Muscle layer of duodenum (tissue), 2 donors: Measurements from ENCODE around the gene CCDC184.

Source experiments
- H3K27ac ChIP-seq: one replicate; pipeline ENCODE4 v1.7.0; 2013; ENCODE audit warnings: mild to moderate bottlenecking, low read length
- H3K27me3 ChIP-seq: one replicate; pipeline ENCODE4 v1.7.0; 2013; ENCODE audit warnings: low read depth, mild to moderate bottlenecking, control low read depth, low read length
- H3K36me3 ChIP-seq, 2 donors: one replicate each; pipeline ENCODE4 v1.7.0; 2013; ENCODE audit warnings: low read length in 2 of 2, control low read depth in 1 of 2, mild to moderate bottlenecking in 1 of 2; ENCODE audit not compliant: insufficient read depth in 2 of 2, control insufficient read depth in 1 of 2
- H3K4me1 ChIP-seq, 2 donors: one replicate each; pipeline ENCODE4 v1.7.0; 2013; ENCODE audit warnings: low read length in 2 of 2, mild to moderate bottlenecking in 2 of 2, control low read depth in 1 of 2, moderate library complexity in 1 of 2; ENCODE audit not compliant: insufficient read depth in 2 of 2, control insufficient read depth in 1 of 2
- H3K4me3 ChIP-seq, 2 donors: one replicate each; pipeline ENCODE4 v1.7.0; 2013; ENCODE audit warnings: low read length in 2 of 2, low read depth in 1 of 2, mild to moderate bottlenecking in 1 of 2
- H3K9me3 ChIP-seq, 2 donors: one replicate each; pipeline ENCODE4 v1.7.0; 2013; ENCODE audit warnings: low read length in 2 of 2, control low read depth in 1 of 2, mild to moderate bottlenecking in 1 of 2; ENCODE audit not compliant: control insufficient read depth in 1 of 2
- donor health status: healthy.

The CCDC184 gene

DNA sequence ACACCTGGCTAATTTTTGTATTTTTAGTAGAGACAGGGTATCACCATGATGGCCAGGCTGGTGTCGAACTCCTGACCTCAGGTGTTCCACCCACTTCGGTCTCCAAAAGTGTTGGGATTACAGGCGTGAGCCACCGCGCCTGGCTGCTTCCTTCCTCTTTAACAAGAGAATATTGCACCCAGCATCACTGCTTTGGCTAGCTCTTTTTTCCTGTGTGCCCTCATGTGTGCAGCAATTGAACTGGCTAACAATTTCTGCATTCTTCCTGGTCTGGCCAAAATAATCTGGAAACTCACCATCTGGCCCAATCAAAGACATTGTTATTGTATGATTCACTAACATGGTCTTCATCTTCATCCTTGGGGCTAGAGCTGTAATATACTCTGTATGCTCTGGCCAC, 23.4 kb upstream of the CCDC184 start:
- peaks cover 5 to 8% of the 10 kb centered on the region in 2 donors for H3K4me1 ChIP-seq
- H3K36me3 ChIP-seq, result no peaks in the 10 kb centered on the region
- no peak overlapping the region for H3K4me3 ChIP-seq
- no peak overlapping the region for H3K27ac ChIP-seq
- no peaks in the 10 kb centered on the region for H3K9me3 ChIP-seq
- H3K27me3 ChIP-seq, result no peaks in the 10 kb centered on the region

DNA sequence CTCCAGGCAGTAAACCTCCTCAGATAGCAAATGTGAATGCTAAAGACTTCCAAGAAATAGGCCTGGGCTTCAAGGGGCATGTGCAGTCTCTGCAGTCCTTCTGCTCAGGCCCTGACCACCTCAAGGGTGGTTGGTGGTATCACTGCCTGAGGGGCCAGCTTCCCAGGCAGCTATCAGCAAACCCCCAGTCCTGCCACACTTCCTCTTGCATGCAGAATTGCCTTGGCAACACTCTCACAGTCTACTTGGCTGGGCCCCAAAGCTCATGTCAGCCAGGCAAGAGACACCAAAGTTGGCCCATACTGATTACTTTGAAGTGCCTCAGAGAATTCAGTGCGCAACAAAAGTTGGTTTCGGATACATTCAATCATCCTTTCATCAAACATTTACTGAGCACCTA, 22.6 kb upstream of the CCDC184 start:
- H3K36me3 ChIP-seq, result no peaks in the 10 kb centered on the region
- no peak overlapping the region for H3K27ac ChIP-seq
- H3K4me1 ChIP-seq, result peaks cover 5 to 8% of the 10 kb centered on the region in 2 donors
- no peaks in the 10 kb centered on the region for H3K27me3 ChIP-seq
- H3K9me3 ChIP-seq, result no peaks in the 10 kb centered on the region
- no peak overlapping the region for H3K4me3 ChIP-seq

DNA sequence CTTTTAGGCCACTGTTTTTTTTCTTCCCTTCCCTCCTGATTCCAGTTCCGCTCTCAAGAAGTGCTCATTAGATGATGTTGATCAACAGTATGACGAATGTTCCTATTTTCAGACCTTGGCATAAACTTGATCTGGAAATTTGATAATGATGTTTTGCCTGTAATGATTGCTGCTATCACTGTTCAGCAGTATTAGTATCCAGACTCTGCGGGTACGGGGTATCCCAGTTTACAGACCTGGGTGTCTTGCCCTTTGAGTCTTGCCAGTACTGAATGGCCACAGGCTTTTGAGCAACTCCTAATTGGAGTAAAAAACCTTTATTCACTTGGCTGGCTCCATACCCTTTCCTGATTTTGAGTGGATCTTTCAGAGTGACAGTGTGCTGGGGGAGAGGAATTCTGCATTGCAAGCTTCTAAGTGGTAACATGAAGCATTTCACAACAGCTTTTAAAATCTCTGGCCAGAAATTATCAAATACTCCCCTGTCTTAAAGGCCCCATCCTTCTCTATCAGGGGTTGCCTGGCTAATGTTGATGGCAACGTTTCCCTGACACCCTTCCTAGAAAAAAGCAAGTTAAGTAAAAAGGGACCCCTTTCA, 20.2 kb upstream of the CCDC184 start:
- no peaks in the 10 kb centered on the region for H3K27me3 ChIP-seq
- H3K4me1 ChIP-seq, result no peaks in the 10 kb centered on the region
- no peak overlapping the region for H3K27ac ChIP-seq
- no peak overlapping the region for H3K4me3 ChIP-seq
- no peaks in the 10 kb centered on the region for H3K36me3 ChIP-seq
- no peaks in the 10 kb centered on the region for H3K9me3 ChIP-seq

DNA sequence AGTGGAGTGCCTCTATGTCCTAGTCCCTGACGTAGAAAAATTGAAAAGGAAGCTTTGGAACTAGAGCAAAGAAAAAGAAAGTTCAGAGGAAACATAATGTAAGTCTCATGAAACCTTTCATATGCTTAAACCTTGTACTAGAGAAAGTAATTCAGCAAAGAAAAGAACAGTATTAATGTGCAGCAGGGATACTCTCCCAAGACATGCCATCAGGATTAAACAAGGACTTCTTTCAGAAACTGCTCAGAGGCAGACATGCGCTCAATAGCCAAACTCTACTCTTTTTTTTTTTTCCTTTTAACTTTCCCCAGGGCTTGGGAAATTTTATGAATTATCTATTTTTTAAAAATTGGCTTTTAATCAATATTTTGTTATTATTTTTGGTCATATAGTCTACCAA, 19.0 kb upstream of the CCDC184 start:
- Histone ChIP-seq H3K27ac (no peak overlapping the region), H3K4me3 (no peak overlapping the region), H3K4me1 (no peaks in the 10 kb centered on the region), H3K36me3 (no peaks in the 10 kb centered on the region), H3K9me3 (no peaks in the 10 kb centered on the region), H3K27me3 (no peaks in the 10 kb centered on the region)

DNA sequence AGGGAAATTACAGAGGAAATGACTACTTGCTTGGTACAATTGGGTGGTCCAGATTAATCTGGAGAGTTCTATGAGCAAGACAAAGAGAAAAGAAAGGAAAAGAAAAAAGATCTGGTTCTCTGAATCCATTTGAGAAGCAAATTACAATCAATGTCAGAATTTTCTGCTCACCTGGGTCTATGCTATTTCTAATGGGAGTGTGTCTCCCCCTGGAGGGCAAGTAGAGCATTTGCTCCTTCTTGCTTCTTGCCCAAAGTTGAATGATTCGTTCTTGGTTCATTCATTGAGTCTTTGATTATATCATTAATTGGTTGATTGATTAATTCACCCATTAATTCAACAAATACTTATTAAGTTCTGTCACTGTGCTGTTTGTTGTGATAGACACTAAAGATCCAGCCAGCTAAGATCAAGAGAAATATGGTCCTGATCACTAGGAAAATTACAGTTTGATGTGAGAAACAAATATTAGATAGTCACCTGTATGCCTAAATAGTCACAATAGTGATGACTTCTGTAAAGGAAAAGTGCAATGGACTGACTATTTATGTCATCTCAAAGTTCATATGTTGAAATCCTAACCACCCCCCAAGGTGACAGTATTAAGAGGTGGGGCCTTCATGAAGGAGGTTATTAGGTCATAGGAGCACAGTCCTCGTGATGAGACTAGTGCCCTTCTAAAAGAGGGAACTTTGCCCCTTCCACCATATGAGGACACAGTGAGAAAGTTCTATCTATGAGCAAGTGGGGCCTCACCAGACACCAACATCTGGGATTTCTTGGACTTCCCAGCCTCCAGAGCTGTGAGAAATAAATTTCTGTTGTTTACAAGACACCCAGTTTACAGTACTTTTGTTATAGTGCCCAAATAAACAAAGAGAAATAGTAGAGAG, 18.1 kb upstream of the CCDC184 start:
- H3K27ac ChIP-seq, result no peak overlapping the region
- H3K36me3 ChIP-seq, result no peaks in the 10 kb centered on the region
- H3K9me3 ChIP-seq, result no peaks in the 10 kb centered on the region
- H3K4me1 ChIP-seq, result no peaks in the 10 kb centered on the region
- H3K27me3 ChIP-seq, result no peaks in the 10 kb centered on the region
- no peak overlapping the region for H3K4me3 ChIP-seq

DNA sequence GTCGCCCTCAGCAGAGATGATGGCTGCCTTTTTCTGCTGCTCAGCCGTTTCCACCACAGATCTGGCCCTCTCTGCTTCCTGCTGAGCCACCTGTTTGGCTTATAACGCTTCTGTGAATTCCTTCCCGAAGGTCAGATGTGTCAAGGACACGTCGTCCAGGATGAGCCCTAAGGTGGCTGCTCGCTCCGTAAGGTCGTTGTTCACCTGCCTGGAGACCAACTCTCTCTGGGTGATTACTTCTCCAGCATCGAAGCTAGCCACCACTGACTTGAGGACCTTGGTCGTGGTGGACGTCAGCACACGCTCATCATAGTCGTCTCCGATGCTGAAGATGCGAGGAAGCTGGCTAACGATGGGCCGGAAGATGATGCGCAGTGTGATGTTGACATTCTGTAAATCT, 14.4 kb upstream of the CCDC184 start:
- Histone ChIP-seq H3K36me3 (no peaks in the 10 kb centered on the region), H3K9me3 (no peaks in the 10 kb centered on the region), H3K27ac (no peak overlapping the region), H3K27me3 (no peaks in the 10 kb centered on the region), H3K4me1 (no peaks in the 10 kb centered on the region), H3K4me3 (no peak overlapping the region)

DNA sequence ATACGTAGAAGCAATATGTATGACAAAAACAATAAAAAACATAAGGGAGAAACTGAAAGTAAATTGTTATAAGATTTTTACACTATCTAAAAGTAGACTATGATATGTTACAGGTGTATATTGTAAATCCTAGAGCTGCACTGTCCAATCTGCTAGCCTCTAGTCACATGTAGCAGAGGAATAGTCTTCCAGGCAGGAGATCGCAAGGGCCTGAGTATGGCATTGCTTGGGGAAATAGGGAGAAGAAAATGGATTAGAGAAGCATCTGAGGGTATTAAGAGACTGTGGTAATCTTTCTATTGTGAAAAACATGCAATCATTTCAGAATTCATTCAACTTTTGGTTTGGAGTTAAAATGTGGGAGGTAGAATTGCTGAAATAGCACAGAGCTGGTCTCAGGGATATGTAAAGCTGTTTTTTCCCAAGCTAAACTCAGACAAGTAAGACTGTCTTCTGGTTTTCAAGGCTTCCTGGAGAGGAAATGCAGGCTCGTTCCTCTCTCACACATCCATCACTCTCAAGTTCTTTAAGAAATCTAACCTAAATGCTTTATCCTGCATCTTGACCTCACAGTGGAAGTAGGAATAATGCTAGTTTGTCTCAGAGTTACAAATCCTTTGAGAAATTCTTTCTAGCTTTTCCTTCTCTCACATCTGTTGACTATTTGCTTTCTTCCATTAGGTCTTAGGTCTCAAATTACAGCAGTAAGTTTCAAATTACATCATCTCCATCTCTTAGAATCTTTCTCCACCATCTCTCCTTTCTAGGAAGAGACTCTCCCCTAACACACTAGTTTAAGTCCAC, 7.6 kb upstream of the CCDC184 start:
- no peaks in the 10 kb centered on the region for H3K9me3 ChIP-seq
- no peaks in the 10 kb centered on the region for H3K4me1 ChIP-seq
- H3K36me3 ChIP-seq, result no peaks in the 10 kb centered on the region
- H3K27ac ChIP-seq, result no peak overlapping the region
- peaks cover 11% of the 10 kb centered on the region for H3K27me3 ChIP-seq
- H3K4me3 ChIP-seq, result no peak overlapping the region

DNA sequence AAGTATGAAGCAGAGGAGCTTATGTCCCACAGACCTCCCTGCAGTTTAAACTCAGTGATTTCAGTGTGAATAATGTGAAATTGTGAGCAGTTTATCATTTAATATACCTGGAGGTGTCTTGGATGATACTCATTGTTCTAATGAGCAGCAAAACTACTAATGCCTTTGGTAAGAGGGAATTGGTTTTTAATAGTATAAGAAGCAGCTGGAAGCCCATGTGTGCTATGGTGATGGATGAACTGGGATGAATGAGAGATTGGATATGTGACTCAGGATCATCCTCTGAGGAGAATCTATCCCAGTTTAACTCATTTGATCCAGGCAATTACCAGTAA, 7.1 kb upstream of the CCDC184 start:
- no peak overlapping the region for H3K27ac ChIP-seq
- no peaks in the 10 kb centered on the region for H3K36me3 ChIP-seq
- no peaks in the 10 kb centered on the region for H3K9me3 ChIP-seq
- H3K27me3 ChIP-seq, result peaks cover 11% of the 10 kb centered on the region
- H3K4me1 ChIP-seq, result no peaks in the 10 kb centered on the region
- H3K4me3 ChIP-seq, result no peak overlapping the region

DNA sequence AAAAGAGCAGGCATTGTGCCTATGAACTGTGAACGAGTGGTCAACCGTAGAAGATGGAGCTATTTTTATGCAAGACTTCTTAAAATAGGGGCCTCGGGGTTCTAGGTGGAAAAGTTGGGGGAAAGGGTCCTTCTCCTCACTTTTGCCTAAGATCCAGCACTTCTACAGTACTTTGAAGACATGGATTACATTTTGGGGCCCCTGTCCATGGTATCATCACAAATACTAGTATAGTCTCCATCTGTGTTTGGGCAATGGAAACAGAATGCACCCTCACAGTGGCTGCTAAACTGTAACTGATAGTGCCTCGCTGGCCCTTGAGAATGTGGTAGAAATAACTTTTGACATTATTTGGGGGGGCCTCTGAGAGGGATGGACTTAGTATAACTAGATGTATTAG, 5.5 kb upstream of the CCDC184 start:
- H3K27me3 ChIP-seq, result peaks cover 21% of the 10 kb centered on the region
- no peaks in the 10 kb centered on the region for H3K9me3 ChIP-seq

DNA sequence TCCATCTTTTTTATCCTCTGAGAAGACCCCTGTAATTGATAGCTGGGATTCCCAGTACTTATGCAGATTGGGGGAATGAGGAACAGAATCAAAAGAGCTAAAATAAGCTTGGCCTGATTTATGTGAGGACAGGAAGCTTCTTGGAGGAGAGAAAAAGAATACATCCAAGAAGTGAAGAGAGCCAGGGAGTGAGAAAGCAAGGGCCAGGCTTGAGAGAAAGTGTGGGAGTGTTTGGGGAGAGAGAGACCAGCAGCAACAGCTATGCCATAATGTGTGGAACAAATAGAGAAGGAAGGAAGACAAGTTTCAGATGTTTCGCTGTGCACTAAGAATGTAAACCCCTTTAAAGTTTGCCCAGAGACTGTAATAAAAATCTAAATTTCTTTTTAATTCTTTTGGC, 4.0 kb upstream of the CCDC184 start:
- Histone ChIP-seq H3K4me3 (no peak overlapping the region), H3K36me3 (no peaks in the 10 kb centered on the region), H3K4me1 (peaks cover 3 to 22% of the 10 kb centered on the region in 2 donors), H3K27ac (no peak overlapping the region), H3K9me3 (no peaks in the 10 kb centered on the region), H3K27me3 (peaks cover 34% of the 10 kb centered on the region)

More for the DNA sequence above, 5.5 kb upstream of the CCDC184 start:
- Histone ChIP-seq H3K27ac (no peak overlapping the region), H3K4me1 (peaks cover 0 to 8% of the 10 kb centered on the region in 2 donors), H3K4me3 (no peak overlapping the region), H3K36me3 (no peaks in the 10 kb centered on the region)

DNA sequence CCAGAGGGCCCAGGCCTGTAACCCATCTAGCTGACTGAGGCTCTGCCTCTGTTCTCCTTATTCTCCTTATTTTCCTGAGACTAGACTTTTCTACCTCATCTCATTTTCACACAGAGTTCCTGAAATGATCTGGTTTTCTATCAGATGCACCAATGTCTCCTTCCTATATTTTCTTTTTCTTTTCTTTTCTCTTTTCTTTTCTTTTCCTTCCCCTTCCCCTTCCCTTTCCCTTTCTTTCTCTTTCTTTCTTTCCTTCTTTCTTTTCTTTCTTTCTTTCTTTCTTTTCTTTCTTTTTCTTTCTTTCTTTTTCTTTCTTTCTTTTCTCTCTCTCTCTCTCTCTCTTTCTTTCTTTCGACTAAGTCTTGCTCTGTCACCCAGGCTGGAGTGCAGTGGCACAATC, 3.0 kb upstream of the CCDC184 start:
- H3K4me1 ChIP-seq, result peaks cover 3 to 25% of the 10 kb centered on the region in 2 donors
- peaks cover 34% of the 10 kb centered on the region for H3K27me3 ChIP-seq
- no peaks in the 10 kb centered on the region for H3K9me3 ChIP-seq
- H3K27ac ChIP-seq, result no peak overlapping the region
- H3K4me3 ChIP-seq, result no peak overlapping the region
- no peaks in the 10 kb centered on the region for H3K36me3 ChIP-seq
